IPS-20b (cell line): ENCODE measurements around the gene RSPH9.
"Not testable (repeated sequence)": the region's sequence is repeated elsewhere in the genome, so short reads cannot be mapped to it uniquely, and the experiment has no call there.

Experiments used
- H3K27ac ChIP-seq: one replicate; pipeline ENCODE4 v1.5.1; 2013; ENCODE audit warnings: low read length
- H3K27me3 ChIP-seq: 2 replicates; pipeline ENCODE4 v1.6.1; 2013; ENCODE audit warnings: mild to moderate bottlenecking, low read length, inconsistent platforms; ENCODE audit not compliant: insufficient read depth
- H3K36me3 ChIP-seq: 2 replicates; pipeline ENCODE4 v1.6.1; 2013; ENCODE audit warnings: low read depth, mild to moderate bottlenecking, inconsistent platforms, low read length, moderate library complexity; ENCODE audit not compliant: insufficient read depth
- H3K4me1 ChIP-seq: 2 replicates; pipeline ENCODE4 v1.6.1; 2013; ENCODE audit warnings: mild to moderate bottlenecking, control low read depth, inconsistent platforms, low read length, moderate library complexity; ENCODE audit not compliant: insufficient read depth
- H3K4me3 ChIP-seq: 2 replicates; pipeline ENCODE4 v1.5.1; 2013; ENCODE audit warnings: mild to moderate bottlenecking, low read length, inconsistent platforms
- H3K9ac ChIP-seq: 2 replicates; pipeline ENCODE4 v1.6.1; 2013; ENCODE audit warnings: low read depth, mild to moderate bottlenecking, inconsistent platforms, low read length, moderate library complexity
- H3K9me3 ChIP-seq: 2 replicates; pipeline ENCODE4 v1.6.1; 2013; ENCODE audit warnings: mild to moderate bottlenecking, low read depth, low read length, inconsistent platforms; ENCODE audit not compliant: insufficient read depth

Gene RSPH9

GRCh38 chr6:43658161-43658560 lies 13.3 kb downstream of the RSPH9 start:
- no peak overlapping the region for H3K9ac ChIP-seq
- H3K9me3 ChIP-seq = no peaks in the 10 kb centered on the region
- no peaks in the 10 kb centered on the region for H3K4me1 ChIP-seq
- H3K36me3 ChIP-seq = no peaks in the 10 kb centered on the region
- H3K27ac ChIP-seq = no peak overlapping the region
- H3K27me3 ChIP-seq = no peaks in the 10 kb centered on the region
- H3K4me3 ChIP-seq = no peak overlapping the region

- not testable (repeated sequence) for H3K4me3 ChIP-seq, H3K27ac ChIP-seq, H3K4me1 ChIP-seq, H3K9me3 ChIP-seq, H3K9ac ChIP-seq, H3K36me3 ChIP-seq, H3K27me3 ChIP-seq
Measured at GRCh38 chr6:43662948-43663347, 18.1 kb downstream of the RSPH9 start.

- H3K4me1 ChIP-seq = peaks cover 10% of the 10 kb centered on the region; the same call in 1 of the 2 replicates
- no peak overlapping the region for H3K4me3 ChIP-seq
- H3K9ac ChIP-seq = no peak overlapping the region
- no peaks in the 10 kb centered on the region for H3K27me3 ChIP-seq
- H3K27ac ChIP-seq = no peak overlapping the region
- no peaks in the 10 kb centered on the region for H3K9me3 ChIP-seq
- H3K36me3 ChIP-seq = no peaks in the 10 kb centered on the region; the same call in 1 of the 2 replicates
Measured at GRCh38 chr6:43665376-43665775, 20.5 kb downstream of the RSPH9 start.

- Histone ChIP-seq H3K4me3 (no peak overlapping the region), H3K27me3 (no peaks in the 10 kb centered on the region), H3K36me3 (peaks cover 10% of the 10 kb centered on the region), H3K9me3 (no peaks in the 10 kb centered on the region), H3K27ac (no peak overlapping the region), H3K4me1 (peaks cover 10% of the 10 kb centered on the region; the same call in 1 of the 2 replicates), H3K9ac (no peak overlapping the region)
Measured at GRCh38 chr6:43666196-43666920, 21.5 kb downstream of the RSPH9 start.

- Histone ChIP-seq H3K4me1 (peaks cover 10% of the 10 kb centered on the region; the same call in 1 of the 2 replicates), H3K9me3 (no peaks in the 10 kb centered on the region), H3K4me3 (peak overlapping the region; percentile 47), H3K9ac (no peak overlapping the region), H3K27ac (no peak overlapping the region), H3K27me3 (no peaks in the 10 kb centered on the region), H3K36me3 (peaks cover 21% of the 10 kb centered on the region)
Measured at GRCh38 chr6:43667245-43668150, 22.7 kb downstream of the RSPH9 start.

GRCh38 chr6:43668151-43669028 lies 23.6 kb downstream of the RSPH9 start:
- H3K27ac ChIP-seq = no peak overlapping the region
- peaks cover 10% of the 10 kb centered on the region; the same call in 1 of the 2 replicates for H3K4me1 ChIP-seq
- peaks cover 29% of the 10 kb centered on the region for H3K36me3 ChIP-seq
- no peaks in the 10 kb centered on the region for H3K27me3 ChIP-seq
- H3K9me3 ChIP-seq = no peaks in the 10 kb centered on the region
- no peak overlapping the region for H3K9ac ChIP-seq
- H3K4me3 ChIP-seq = peak overlapping the region; percentile 47

GRCh38 chr6:43669050-43669921 lies 24.4 kb downstream of the RSPH9 start:
- Histone ChIP-seq H3K9ac (no peak overlapping the region; the same call in 1 of the 2 replicates), H3K27ac (no peak overlapping the region), H3K9me3 (no peaks in the 10 kb centered on the region), H3K4me1 (peaks cover 10% of the 10 kb centered on the region; the same call in 1 of the 2 replicates), H3K27me3 (no peaks in the 10 kb centered on the region), H3K36me3 (peaks cover 38% of the 10 kb centered on the region), H3K4me3 (no peak overlapping the region)

- H3K27ac ChIP-seq = no peak overlapping the region
- H3K4me3 ChIP-seq = no peak overlapping the region
- H3K4me1 ChIP-seq = peaks cover 10% of the 10 kb centered on the region; the same call in 1 of the 2 replicates
- peaks cover 46% of the 10 kb centered on the region for H3K36me3 ChIP-seq
- H3K9ac ChIP-seq = no peak overlapping the region
- no peaks in the 10 kb centered on the region for H3K27me3 ChIP-seq
- H3K9me3 ChIP-seq = no peaks in the 10 kb centered on the region
Measured at GRCh38 chr6:43669922-43670622, 25.2 kb downstream of the RSPH9 start.

- H3K4me1 ChIP-seq = peaks cover 10% of the 10 kb centered on the region; the same call in 1 of the 2 replicates
- no peak overlapping the region for H3K27ac ChIP-seq
- no peak overlapping the region for H3K4me3 ChIP-seq
- H3K9me3 ChIP-seq = no peaks in the 10 kb centered on the region
- no peak overlapping the region for H3K9ac ChIP-seq
- H3K27me3 ChIP-seq = no peaks in the 10 kb centered on the region
- H3K36me3 ChIP-seq = peaks cover 51% of the 10 kb centered on the region
Measured at GRCh38 chr6:43670623-43670986, 25.8 kb downstream of the RSPH9 start.

GRCh38 chr6:43671011-43671800 lies 26.4 kb downstream of the RSPH9 start:
- no peak overlapping the region for H3K4me3 ChIP-seq
- H3K9ac ChIP-seq = no peak overlapping the region
- H3K4me1 ChIP-seq = peaks cover 10% of the 10 kb centered on the region; the same call in 1 of the 2 replicates
- no peak overlapping the region for H3K27ac ChIP-seq
- H3K36me3 ChIP-seq = peaks cover 57% of the 10 kb centered on the region
- no peaks in the 10 kb centered on the region for H3K27me3 ChIP-seq
- H3K9me3 ChIP-seq = no peaks in the 10 kb centered on the region
